BJ (cell line): Measurements from ENCODE around the gene ARHGAP12. TPM values are rescaled to one million over a fixed set of nuclear protein-coding genes. Genes with fewer than 3 reads are reported as not detected.

Experiments
- CTCF ChIA-PET: fragments of 350-600 bp; formaldehyde crosslinking; extraction: SDS; loops from one replicate; lab custom pipeline; 2021; ENCODE audit warnings: antibody characterized with exemption, inconsistent platforms; lab: Yijun Ruan, JAX
- POLR2A ChIA-PET: fragments of 300-600 bp; sonication (Branson Sonifier 250); formaldehyde crosslinking; extraction: SDS; loops from one replicate; lab custom pipeline; 2021; ENCODE audit warnings: antibody characterized with exemption; lab: Charles Lee
- DNase-seq: peaks from one replicate; pipeline ENCODE4 v3.0.0-alpha.2; 2011; ENCODE audit warnings: low read depth
- H3K27me3 ChIP-seq: 2 replicates; pipeline ENCODE4 v1.6.0; 2011; ENCODE audit warnings: low read length; ENCODE audit not compliant: control insufficient read depth, insufficient read depth
- H3K36me3 ChIP-seq: 2 replicates; pipeline ENCODE4 v1.5.1; 2011; ENCODE audit warnings: low read length; ENCODE audit not compliant: control insufficient read depth, insufficient read depth
- H3K4me3 ChIP-seq: 2 replicates; pipeline ENCODE4 v1.5.1; 2011; ENCODE audit warnings: low read depth, mild to moderate bottlenecking, control low read depth, low read length
- CTCF ChIP-seq: IDR thresholded peaks from 2 replicates; pipeline ENCODE4 v1.5.1; 2011; ENCODE audit warnings: low read depth, mild to moderate bottlenecking, control low read depth, inconsistent platforms, low read length, moderate library complexity; ENCODE audit not compliant: insufficient read depth
- polyA plus RNA-seq: library from polyadenylated mRNA; depleted of rRNA; stranded (reverse); fragments of >200 nt; gene quantifications from 2 replicates; pipeline ENCODE4 v1.2.3, GENCODE V29; 2011

Gene ARHGAP12
- polyA plus RNA-seq, 1 experiment, result 7.5 TPM

GRCh38 chr10:31847515-31847914 lies 81.1 kb downstream of the ARHGAP12 start:
- no peak for TF ChIP-seq CTCF
- no peak for DNase-seq
- Histone ChIP-seq H3K4me3 (no peak overlapping the region), H3K27me3 (no peaks in the 10 kb centered on the region), H3K36me3 (peaks cover 2% of the 10 kb centered on the region; the same call in 1 of the 2 replicates)
- ChIA-PET POLR2A (no interaction called here), CTCF (no interaction called here)

- no peaks in the 10 kb centered on the region for H3K27me3 ChIP-seq
- peaks cover 1% of the 10 kb centered on the region; the same call in 1 of the 2 replicates for H3K36me3 ChIP-seq
- no peak for TF ChIP-seq CTCF
- ChIA-PET CTCF (interaction anchor here (1.3 to 1.9 kb wide), 2 partner anchors 12 to 22 kb away, joined by 3 to 5 read pairs; no protein-coding TSS in a partner anchor), POLR2A (no interaction called here)
- DNase-seq, result no peak
- H3K4me3 ChIP-seq, result no peak overlapping the region
These were observed 89.9 kb downstream of the ARHGAP12 start for GRCh38 chr10:31838709-31839108.

- Histone ChIP-seq H3K4me3 (no peak overlapping the region), H3K36me3 (peaks cover 1% of the 10 kb centered on the region; the same call in 1 of the 2 replicates), H3K27me3 (no peaks in the 10 kb centered on the region)
- POLR2A ChIA-PET, result no interaction called here
- TF ChIP-seq CTCF, result no peak
- CTCF ChIA-PET, result interaction anchor here (1.3 to 1.9 kb wide), 3 partner anchors 13 to 22 kb away, joined by 3 to 5 read pairs (median 3); no protein-coding TSS in a partner anchor
- DNase-seq, result no peak
These were observed 90.6 kb downstream of the ARHGAP12 start for GRCh38 chr10:31838065-31838464.

- Histone ChIP-seq H3K4me3 (no peak overlapping the region), H3K27me3 (no peaks in the 10 kb centered on the region), H3K36me3 (peaks cover 1% of the 10 kb centered on the region; the same call in 1 of the 2 replicates)
- ChIA-PET CTCF (interaction anchor here (1.0 to 1.9 kb wide), 8 partner anchors 11 to 199 kb away, joined by 3 to 5 read pairs (median 4); no protein-coding TSS in a partner anchor), POLR2A (no interaction called here)
- peak; percentile 63 for TF ChIP-seq CTCF
- no peak for DNase-seq
These were observed 91.8 kb downstream of the ARHGAP12 start for GRCh38 chr10:31836569-31837406.

- ChIA-PET CTCF (no interaction called here), POLR2A (no interaction called here)
- Histone ChIP-seq H3K27me3 (no peaks in the 10 kb centered on the region), H3K36me3 (peaks cover 1% of the 10 kb centered on the region; the same call in 1 of the 2 replicates), H3K4me3 (no peak overlapping the region)
- no peak for TF ChIP-seq CTCF
- no peak for DNase-seq
These were observed 94.9 kb downstream of the ARHGAP12 start for GRCh38 chr10:31833753-31834152.
